Liver (tissue), 9 donors: ENCODE results near the gene SAT1. TPM values are rescaled to one million over a fixed set of nuclear protein-coding genes. Genes with fewer than 3 reads are reported as not detected.

Source experiments
- DNase-seq: peaks from one replicate; pipeline ENCODE4 v3.0.0-alpha.2; 2017; ENCODE audit warnings: low spot score
- H3K27ac ChIP-seq, 2 donors: one replicate each; pipeline ENCODE4 v1.7.0; 2013; ENCODE audit warnings: inconsistent platforms in 2 of 2, low read length in 2 of 2, control low read depth in 1 of 2, low read depth in 1 of 2, mild to moderate bottlenecking in 1 of 2
- H3K27me3 ChIP-seq, 4 donors: one replicate each; pipeline versions ENCODE4 v1.6.1 to v1.7.0; 2013; ENCODE audit warnings: low read length in 3 of 4, inconsistent platforms in 1 of 4, mild to moderate bottlenecking in 1 of 4, moderate library complexity in 1 of 4; ENCODE audit not compliant: control insufficient read depth in 4 of 4, insufficient read depth in 4 of 4
- H3K36me3 ChIP-seq, 4 donors: one replicate each; pipeline versions ENCODE4 v1.6.1 to v1.7.0; 2013; ENCODE audit warnings: low read length in 3 of 4, mild to moderate bottlenecking in 3 of 4, low read depth in 1 of 4, moderate library complexity in 1 of 4; ENCODE audit not compliant: control insufficient read depth in 4 of 4, insufficient read depth in 3 of 4
- H3K4me1 ChIP-seq, 4 donors: one replicate each; pipeline versions ENCODE4 v1.6.1 to v1.7.0; 2013; ENCODE audit warnings: low read length in 3 of 4, mild to moderate bottlenecking in 3 of 4, moderate library complexity in 1 of 4; ENCODE audit not compliant: control insufficient read depth in 4 of 4, insufficient read depth in 4 of 4
- H3K4me3 ChIP-seq, 3 donors: one replicate each; pipeline versions ENCODE4 v1.6.1 to v1.7.0; 2013; ENCODE audit warnings: low read length in 3 of 3, control low read depth in 1 of 3, low read depth in 1 of 3, mild to moderate bottlenecking in 1 of 3
- H3K9ac ChIP-seq, 2 donors: one replicate each; pipeline ENCODE4 v1.7.0; 2013; ENCODE audit warnings: low read length in 2 of 2, mild to moderate bottlenecking in 2 of 2, moderate library complexity in 2 of 2, control low read depth in 1 of 2, low read depth in 1 of 2
- H3K9me3 ChIP-seq, 4 donors: one replicate each; pipeline versions ENCODE4 v1.6.1 to v1.7.0; 2013; ENCODE audit warnings: low read length in 3 of 4; ENCODE audit not compliant: control insufficient read depth in 4 of 4
- CTCF ChIP-seq: fragments of 150-350 bp; IDR thresholded peaks from 2 replicates; pipeline ENCODE4 v1.5.1; 2017; ENCODE audit warnings: improper control_type of control experiment, low read depth, low read length; ENCODE audit not compliant: missing input control
- EGR1 ChIP-seq, 2 donors: IDR thresholded peaks; 2 replicates each; pipeline ENCODE4 v1.6.1; 2016 to 2018; ENCODE audit warnings: antibody characterized with exemption in 2 of 2, low read depth in 2 of 2
- FOXA1 ChIP-seq: IDR thresholded peaks from 2 replicates; pipeline ENCODE4 v1.6.1; 2016; ENCODE audit warnings: antibody characterized with exemption
- FOXA2 ChIP-seq: IDR thresholded peaks from 2 replicates; pipeline ENCODE4 v1.6.1; 2016; ENCODE audit warnings: antibody characterized with exemption
- GABPA ChIP-seq, 2 donors: IDR thresholded peaks in 1 of 2; conservative IDR thresholded peaks in 1 of 2; 2 replicates each; pipeline ENCODE4 v1.6.1; 2016; ENCODE audit warnings: antibody characterized with exemption in 2 of 2, mild to moderate bottlenecking in 1 of 2, moderate library complexity in 1 of 2
- HNF4A ChIP-seq, 2 donors: conservative IDR thresholded peaks; 2 replicates each; pipeline ENCODE4 v1.6.1; 2016; ENCODE audit warnings: antibody characterized with exemption in 2 of 2, mild to moderate bottlenecking in 2 of 2
- HNF4G ChIP-seq: IDR thresholded peaks from 2 replicates; pipeline ENCODE4 v1.6.1; 2016; ENCODE audit warnings: antibody characterized with exemption
- JUND ChIP-seq, 2 donors: IDR thresholded peaks; 2 replicates each; pipeline ENCODE4 v1.6.1; 2016; ENCODE audit warnings: antibody characterized with exemption in 2 of 2
- NR2F2 ChIP-seq: IDR thresholded peaks from 2 replicates; pipeline ENCODE4 v1.6.1; 2016; ENCODE audit warnings: antibody characterized with exemption
- RAD21 ChIP-seq, 2 donors: IDR thresholded peaks; 2 replicates each; pipeline ENCODE4 v1.6.1; 2016; ENCODE audit warnings: antibody characterized with exemption in 2 of 2, mild to moderate bottlenecking in 2 of 2
- RXRA ChIP-seq, 2 donors: IDR thresholded peaks; 2 replicates each; pipeline ENCODE4 v1.6.1; 2017 to 2018; ENCODE audit warnings: antibody characterized with exemption in 2 of 2, mild to moderate bottlenecking in 1 of 2
- SP1 ChIP-seq: IDR thresholded peaks from 2 replicates; pipeline ENCODE4 v1.6.1; 2018; ENCODE audit warnings: antibody characterized with exemption, mild to moderate bottlenecking
- TAF1 ChIP-seq: conservative IDR thresholded peaks from 2 replicates; pipeline ENCODE4 v1.6.1; 2016; ENCODE audit warnings: antibody characterized with exemption, mild to moderate bottlenecking
- YY1 ChIP-seq: IDR thresholded peaks from 2 replicates; pipeline ENCODE4 v1.6.1; 2016; ENCODE audit warnings: antibody characterized with exemption, mild to moderate bottlenecking
- WGBS: extraction: QIAGEN DNeasy Blood & Tissue Kit; methylation state at CpG from one replicate; pipeline ENCODE4 v1.1.7; 2013; 5-methylcytosine and 5-hydroxymethylcytosine counted together
- polyA plus RNA-seq, 2 donors: library from polyadenylated mRNA; stranded (reverse) in 1 of 2; unstranded in 1 of 2; fragments of 200-250 nt in 1 of 2; fragments of >200 nt in 1 of 2; fragmentation: Nextera tagmentation in 1 of 2; extraction: Ambion mirVana in 1 of 2; gene quantifications; one replicate each; pipeline versions ENCODE4 v1.2.1 to v1.2.3, GENCODE V29; 2013 to 2015
- total RNA-seq, 2 donors: library from RNA; depleted of rRNA; stranded (reverse); fragments of >200 nt; gene quantifications; one replicate each; pipeline ENCODE4 v1.2.3, GENCODE V29; 2014
- TF ChIP-seq, protein P1 (sequence below): IDR thresholded peaks from 2 replicates; pipeline ENCODE4 v1.6.1; 2016; ENCODE audit warnings: antibody characterized with exemption
- TF ChIP-seq, protein P2 (sequence below): IDR thresholded peaks from 2 replicates; pipeline ENCODE4 v1.6.1; 2016; ENCODE audit warnings: antibody characterized with exemption, mild to moderate bottlenecking
- TF ChIP-seq, protein P3 (sequence below): IDR thresholded peaks from 2 replicates; pipeline ENCODE4 v1.6.1; 2016; ENCODE audit warnings: antibody characterized with exemption
- TF ChIP-seq, protein P4 (sequence below): IDR thresholded peaks from 2 replicates; pipeline ENCODE4 v1.6.1; 2016; ENCODE audit warnings: antibody characterized with exemption
- donor health status: healthy.
- donor health status: healthy.
- donor health status: healthy.
- donor health status: healthy.
- donor health status: healthy.

SAT1 gene
- total and polyA plus RNA-seq, 4 donors, result 105 to 780 (median 296) TPM

DNA sequence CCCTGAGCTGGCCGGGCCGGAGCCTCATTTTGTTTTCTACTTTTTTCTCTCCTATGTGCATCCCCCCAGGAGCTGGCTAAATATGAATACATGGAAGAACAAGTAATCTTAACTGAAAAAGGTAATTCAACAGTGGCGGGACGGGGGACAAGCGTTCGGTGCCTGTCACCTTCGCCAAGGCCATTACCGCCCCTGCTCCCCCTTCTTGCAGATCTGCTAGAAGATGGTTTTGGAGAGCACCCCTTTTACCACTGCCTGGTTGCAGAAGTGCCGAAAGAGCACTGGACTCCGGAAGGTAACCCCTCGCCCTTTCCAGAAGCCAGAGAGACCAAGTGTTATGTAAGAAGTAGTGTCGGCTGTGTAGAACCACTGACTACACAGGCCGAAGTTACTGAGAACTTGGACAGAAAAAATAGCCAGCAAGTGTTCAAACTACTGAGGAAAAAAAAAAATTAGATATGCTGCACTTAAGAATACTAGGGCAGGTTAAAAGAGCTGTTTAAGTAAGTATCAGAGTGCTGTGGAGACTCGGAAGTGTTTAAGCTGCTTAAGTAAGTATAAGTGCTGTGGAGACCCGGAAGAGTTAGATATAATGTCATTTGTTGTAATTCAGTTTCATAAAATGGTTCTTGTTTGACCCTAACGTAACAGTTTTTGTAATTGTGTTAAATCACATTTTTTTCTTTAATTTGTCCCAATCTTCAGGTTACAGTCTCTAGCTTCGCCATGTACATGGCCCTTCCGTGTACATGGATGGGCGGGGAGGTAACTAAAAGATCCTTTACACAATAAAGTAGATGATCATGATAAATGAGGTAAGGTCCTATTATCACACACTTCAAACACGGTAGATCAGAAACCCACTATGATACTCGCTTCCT lies 856 bp downstream of the SAT1 start:
- H3K9ac ChIP-seq, result peak overlapping the region; percentile 86 to 93
- peak; percentile 39 for DNase-seq
- H3K9me3 ChIP-seq, result no peaks in the 10 kb centered on the region
- TF ChIP-seq HNF4A (conservative IDR thresholded peaks at IDR 0.05) (no peak), YY1 (no peak), CTCF (no peak), FOXA1 (no peak), SP1 (no peak), HNF4G (no peak), TAF1 (no peak), JUND (IDR thresholded peaks at IDR 0.05) (no peak), RXRA (IDR thresholded peaks at IDR 0.05) (no peak), FOXA2 (no peak), NR2F2 (no peak), EGR1 (IDR thresholded peaks at IDR 0.05; ENCODE audit: low read depth in 2 of 2) (no peak), GABPA (IDR thresholded peaks at IDR 0.05 in 1 of 2, conservative IDR thresholded peaks at IDR 0.05 in 1 of 2) (no peak), RAD21 (IDR thresholded peaks at IDR 0.05) (no peak)
- TF ChIP-seq, protein P1, sequence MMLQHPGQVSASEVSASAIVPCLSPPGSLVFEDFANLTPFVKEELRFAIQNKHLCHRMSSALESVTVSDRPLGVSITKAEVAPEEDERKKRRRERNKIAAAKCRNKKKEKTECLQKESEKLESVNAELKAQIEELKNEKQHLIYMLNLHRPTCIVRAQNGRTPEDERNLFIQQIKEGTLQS, result no peak
- TF ChIP-seq, protein P2, sequence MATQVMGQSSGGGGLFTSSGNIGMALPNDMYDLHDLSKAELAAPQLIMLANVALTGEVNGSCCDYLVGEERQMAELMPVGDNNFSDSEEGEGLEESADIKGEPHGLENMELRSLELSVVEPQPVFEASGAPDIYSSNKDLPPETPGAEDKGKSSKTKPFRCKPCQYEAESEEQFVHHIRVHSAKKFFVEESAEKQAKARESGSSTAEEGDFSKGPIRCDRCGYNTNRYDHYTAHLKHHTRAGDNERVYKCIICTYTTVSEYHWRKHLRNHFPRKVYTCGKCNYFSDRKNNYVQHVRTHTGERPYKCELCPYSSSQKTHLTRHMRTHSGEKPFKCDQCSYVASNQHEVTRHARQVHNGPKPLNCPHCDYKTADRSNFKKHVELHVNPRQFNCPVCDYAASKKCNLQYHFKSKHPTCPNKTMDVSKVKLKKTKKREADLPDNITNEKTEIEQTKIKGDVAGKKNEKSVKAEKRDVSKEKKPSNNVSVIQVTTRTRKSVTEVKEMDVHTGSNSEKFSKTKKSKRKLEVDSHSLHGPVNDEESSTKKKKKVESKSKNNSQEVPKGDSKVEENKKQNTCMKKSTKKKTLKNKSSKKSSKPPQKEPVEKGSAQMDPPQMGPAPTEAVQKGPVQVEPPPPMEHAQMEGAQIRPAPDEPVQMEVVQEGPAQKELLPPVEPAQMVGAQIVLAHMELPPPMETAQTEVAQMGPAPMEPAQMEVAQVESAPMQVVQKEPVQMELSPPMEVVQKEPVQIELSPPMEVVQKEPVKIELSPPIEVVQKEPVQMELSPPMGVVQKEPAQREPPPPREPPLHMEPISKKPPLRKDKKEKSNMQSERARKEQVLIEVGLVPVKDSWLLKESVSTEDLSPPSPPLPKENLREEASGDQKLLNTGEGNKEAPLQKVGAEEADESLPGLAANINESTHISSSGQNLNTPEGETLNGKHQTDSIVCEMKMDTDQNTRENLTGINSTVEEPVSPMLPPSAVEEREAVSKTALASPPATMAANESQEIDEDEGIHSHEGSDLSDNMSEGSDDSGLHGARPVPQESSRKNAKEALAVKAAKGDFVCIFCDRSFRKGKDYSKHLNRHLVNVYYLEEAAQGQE, result no peak
- TF ChIP-seq, protein P3, sequence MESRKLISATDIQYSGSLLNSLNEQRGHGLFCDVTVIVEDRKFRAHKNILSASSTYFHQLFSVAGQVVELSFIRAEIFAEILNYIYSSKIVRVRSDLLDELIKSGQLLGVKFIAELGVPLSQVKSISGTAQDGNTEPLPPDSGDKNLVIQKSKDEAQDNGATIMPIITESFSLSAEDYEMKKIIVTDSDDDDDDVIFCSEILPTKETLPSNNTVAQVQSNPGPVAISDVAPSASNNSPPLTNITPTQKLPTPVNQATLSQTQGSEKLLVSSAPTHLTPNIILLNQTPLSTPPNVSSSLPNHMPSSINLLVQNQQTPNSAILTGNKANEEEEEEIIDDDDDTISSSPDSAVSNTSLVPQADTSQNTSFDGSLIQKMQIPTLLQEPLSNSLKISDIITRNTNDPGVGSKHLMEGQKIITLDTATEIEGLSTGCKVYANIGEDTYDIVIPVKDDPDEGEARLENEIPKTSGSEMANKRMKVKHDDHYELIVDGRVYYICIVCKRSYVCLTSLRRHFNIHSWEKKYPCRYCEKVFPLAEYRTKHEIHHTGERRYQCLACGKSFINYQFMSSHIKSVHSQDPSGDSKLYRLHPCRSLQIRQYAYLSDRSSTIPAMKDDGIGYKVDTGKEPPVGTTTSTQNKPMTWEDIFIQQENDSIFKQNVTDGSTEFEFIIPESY, result no peak
- TF ChIP-seq, protein P4, sequence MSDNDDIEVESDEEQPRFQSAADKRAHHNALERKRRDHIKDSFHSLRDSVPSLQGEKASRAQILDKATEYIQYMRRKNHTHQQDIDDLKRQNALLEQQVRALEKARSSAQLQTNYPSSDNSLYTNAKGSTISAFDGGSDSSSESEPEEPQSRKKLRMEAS, result no peak
- H3K36me3 ChIP-seq, result peaks cover 2 to 9% (median 4%) of the 10 kb centered on the region in 4 donors
- 5% methylated on average over 21 of the region's 21 CpGs for WGBS
- peak overlapping the region; percentile 48 to 93 (median 87) for H3K4me3 ChIP-seq
- peaks cover 0 to 9% (median 3%) of the 10 kb centered on the region in 4 donors for H3K4me1 ChIP-seq
- H3K27me3 ChIP-seq, result no peaks in the 10 kb centered on the region
- H3K27ac ChIP-seq, result peak overlapping the region; percentile 84 to 91
